Osteoblast (primary cell): ENCODE measurements around the gene OBP2B. TPM values are rescaled to one million over a fixed set of nuclear protein-coding genes. Genes with fewer than 3 reads are reported as not detected.

Source experiments
- DNase-seq: peaks from one replicate; pipeline ENCODE4 v3.0.0; 2011; ENCODE audit warnings: low spot score, mixed read lengths; ENCODE audit not compliant: insufficient read length; ENCODE audit errors: missing footprints
- H2AFZ ChIP-seq: 2 replicates; pipeline ENCODE4 v1.6.0; 2011; ENCODE audit warnings: mild to moderate bottlenecking, low read length
- H3K27ac ChIP-seq: 2 replicates; pipeline ENCODE4 v1.5.1; 2011; ENCODE audit warnings: mild to moderate bottlenecking, low read depth, low read length, moderate library complexity
- H3K27me3 ChIP-seq: 2 replicates; pipeline ENCODE4 v1.6.0; 2012; ENCODE audit warnings: mild to moderate bottlenecking, control low read depth, inconsistent platforms, low read length, moderate library complexity; ENCODE audit not compliant: insufficient read depth
- H3K36me3 ChIP-seq: 2 replicates; pipeline ENCODE4 v1.5.1; 2011; ENCODE audit warnings: mild to moderate bottlenecking, low read length, control low read depth, moderate library complexity; ENCODE audit not compliant: insufficient read depth
- H3K4me1 ChIP-seq: 2 replicates; pipeline ENCODE4 v1.5.1; 2011; ENCODE audit warnings: mild to moderate bottlenecking, low read length, control low read depth, moderate library complexity; ENCODE audit not compliant: insufficient read depth
- H3K4me2 ChIP-seq: 2 replicates; pipeline ENCODE4 v1.6.0; 2011; ENCODE audit warnings: mild to moderate bottlenecking, low read length; ENCODE audit not compliant: insufficient read depth
- H3K4me3 ChIP-seq: fragments of 200-600 bp; sonication (generic); 3 replicates; pipeline ENCODE4 v1.5.1; 2012; ENCODE audit warnings: mild to moderate bottlenecking, low read length, inconsistent platforms; ENCODE audit not compliant: insufficient read depth
- H3K79me2 ChIP-seq: 2 replicates; pipeline ENCODE4 v1.6.0; 2012; ENCODE audit warnings: mild to moderate bottlenecking, low read length, control low read depth, inconsistent platforms; ENCODE audit not compliant: insufficient read depth
- H3K9me3 ChIP-seq: 2 replicates; pipeline ENCODE4 v1.5.1; 2011; ENCODE audit warnings: low read depth, low read length, control low read depth
- H4K20me1 ChIP-seq: 2 replicates; pipeline ENCODE4 v1.6.0; 2012; ENCODE audit warnings: mild to moderate bottlenecking, low read length, control low read depth; ENCODE audit not compliant: insufficient read depth
- total RNA-seq: library from RNA; depleted of rRNA; stranded (reverse); fragments of >200 nt; gene quantifications from 2 replicates; pipeline ENCODE4 v1.2.3, GENCODE V29; 2012
- TF ChIP-seq, protein P1 (sequence below): IDR thresholded peaks from 2 replicates; pipeline ENCODE4 v1.5.1; 2011; ENCODE audit warnings: mild to moderate bottlenecking, low read depth, low read length, moderate library complexity; ENCODE audit errors: extremely low read depth

Gene OBP2B
- total RNA-seq, 1 donor = not detected

GRCh38 chr9:133256136-133256461 is 47.0 kb upstream of the OBP2B start:
- Histone ChIP-seq H3K4me2 (no peak overlapping the region), H3K9me3 (no peaks in the 10 kb centered on the region), H4K20me1 (no peaks in the 10 kb centered on the region), H3K36me3 (no peaks in the 10 kb centered on the region), H3K4me1 (no peaks in the 10 kb centered on the region), H3K4me3 (no peak overlapping the region), H2AFZ (no peak overlapping the region), H3K27ac (no peak overlapping the region), H3K27me3 (no peaks in the 10 kb centered on the region), H3K79me2 (no peaks in the 10 kb centered on the region)
- peak; percentile 25 for DNase-seq
- TF ChIP-seq, protein P1, sequence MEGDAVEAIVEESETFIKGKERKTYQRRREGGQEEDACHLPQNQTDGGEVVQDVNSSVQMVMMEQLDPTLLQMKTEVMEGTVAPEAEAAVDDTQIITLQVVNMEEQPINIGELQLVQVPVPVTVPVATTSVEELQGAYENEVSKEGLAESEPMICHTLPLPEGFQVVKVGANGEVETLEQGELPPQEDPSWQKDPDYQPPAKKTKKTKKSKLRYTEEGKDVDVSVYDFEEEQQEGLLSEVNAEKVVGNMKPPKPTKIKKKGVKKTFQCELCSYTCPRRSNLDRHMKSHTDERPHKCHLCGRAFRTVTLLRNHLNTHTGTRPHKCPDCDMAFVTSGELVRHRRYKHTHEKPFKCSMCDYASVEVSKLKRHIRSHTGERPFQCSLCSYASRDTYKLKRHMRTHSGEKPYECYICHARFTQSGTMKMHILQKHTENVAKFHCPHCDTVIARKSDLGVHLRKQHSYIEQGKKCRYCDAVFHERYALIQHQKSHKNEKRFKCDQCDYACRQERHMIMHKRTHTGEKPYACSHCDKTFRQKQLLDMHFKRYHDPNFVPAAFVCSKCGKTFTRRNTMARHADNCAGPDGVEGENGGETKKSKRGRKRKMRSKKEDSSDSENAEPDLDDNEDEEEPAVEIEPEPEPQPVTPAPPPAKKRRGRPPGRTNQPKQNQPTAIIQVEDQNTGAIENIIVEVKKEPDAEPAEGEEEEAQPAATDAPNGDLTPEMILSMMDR = no peak

- Histone ChIP-seq H3K27ac (no peak overlapping the region), H3K79me2 (no peaks in the 10 kb centered on the region), H4K20me1 (no peaks in the 10 kb centered on the region), H3K4me2 (no peak overlapping the region), H3K36me3 (no peaks in the 10 kb centered on the region), H3K4me3 (no peak overlapping the region), H3K9me3 (no peaks in the 10 kb centered on the region), H3K4me1 (no peaks in the 10 kb centered on the region), H2AFZ (no peak overlapping the region), H3K27me3 (no peaks in the 10 kb centered on the region)
- TF ChIP-seq, protein P1 = no peak
- DNase-seq = peak; percentile 48
These were observed 46.5 kb upstream of the OBP2B start for GRCh38 chr9:133255371-133256135.

- no peaks in the 10 kb centered on the region for H3K4me1 ChIP-seq
- no peaks in the 10 kb centered on the region for H4K20me1 ChIP-seq
- H3K4me3 ChIP-seq = no peak overlapping the region
- H3K9me3 ChIP-seq = no peaks in the 10 kb centered on the region
- H3K4me2 ChIP-seq = no peak overlapping the region
- H3K79me2 ChIP-seq = no peaks in the 10 kb centered on the region
- H3K27me3 ChIP-seq = peaks cover 8% of the 10 kb centered on the region
- H3K36me3 ChIP-seq = no peaks in the 10 kb centered on the region
- TF ChIP-seq, protein P1 = no peak
- H3K27ac ChIP-seq = no peak overlapping the region
- DNase-seq = peak; percentile 10
- no peak overlapping the region for H2AFZ ChIP-seq
These were observed 45.4 kb upstream of the OBP2B start for GRCh38 chr9:133254471-133254870.

DNA sequence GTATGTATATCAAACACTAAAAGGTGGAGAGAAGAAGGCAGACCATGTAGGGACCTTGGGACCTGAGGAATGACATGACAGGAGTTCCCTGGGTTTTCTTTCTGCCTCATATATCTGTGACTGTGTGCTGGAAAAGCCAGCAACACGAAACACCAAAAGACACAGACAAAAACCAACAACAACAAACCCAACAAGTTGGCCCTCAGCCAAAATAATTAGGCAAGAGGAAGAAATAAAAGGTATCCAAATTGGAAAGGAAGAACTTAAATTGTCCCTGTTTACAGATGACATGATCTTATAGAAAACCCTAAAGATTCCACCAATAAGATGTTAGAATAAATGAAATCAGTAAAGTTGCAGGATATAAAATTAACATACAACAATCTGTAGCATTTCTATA is 44.2 kb upstream of the OBP2B start:
- Histone ChIP-seq H3K4me1 (no peaks in the 10 kb centered on the region), H3K79me2 (no peaks in the 10 kb centered on the region), H3K27me3 (peaks cover 10% of the 10 kb centered on the region), H3K9me3 (no peaks in the 10 kb centered on the region), H3K4me3 (no peak overlapping the region), H3K4me2 (no peak overlapping the region), H3K36me3 (no peaks in the 10 kb centered on the region), H4K20me1 (no peaks in the 10 kb centered on the region), H2AFZ (no peak overlapping the region), H3K27ac (no peak overlapping the region)
- TF ChIP-seq, protein P1 = no peak
- peak; percentile 29 for DNase-seq
